WTC11 (cell line): Measurements from ENCODE around the gene GABRG3. TPM values are rescaled to one million over a fixed set of nuclear protein-coding genes. Genes with fewer than 3 reads are reported as not detected.

Source experiments
- ATAC-seq: fragments of 200-7000 bp; cut with Tn5 transposase; 2 replicates; pipeline ENCODE4 v1.10.0; 2021; ENCODE audit warnings: mild to moderate bottlenecking, moderate library complexity
- CTCF ChIA-PET: fragments of 300-600 bp; sonication (Branson Sonifier 250); formaldehyde crosslinking; loops from one replicate; lab custom pipeline; 2021; ENCODE audit warnings: antibody characterized with exemption; lab: Charles Lee
- POLR2A ChIA-PET: fragments of 350-600 bp; sonication (Branson Sonifier 250); formaldehyde crosslinking; loops from one replicate; lab custom pipeline; 2021; ENCODE audit warnings: antibody characterized with exemption; lab: Charles Lee
- DNase-seq: peaks from one replicate; pipeline ENCODE4 v3.0.0; 2021; ENCODE audit warnings: low spot score
- H3K27ac Mint-ChIP-seq: 2 replicates; pipeline ENCODE4 v1.8.0; 2021; ENCODE audit warnings: mixed read lengths
- H3K27me3 Mint-ChIP-seq: 2 replicates; pipeline ENCODE4 v1.8.0; 2021; ENCODE audit warnings: low read depth, mild to moderate bottlenecking, moderate library complexity, mixed read lengths
- H3K36me3 Mint-ChIP-seq: 2 replicates; pipeline ENCODE4 v1.8.0; 2021; ENCODE audit warnings: mixed read lengths
- H3K4me1 Mint-ChIP-seq: 2 replicates; pipeline ENCODE4 v1.8.0; 2022; ENCODE audit warnings: mixed read lengths
- H3K4me3 Mint-ChIP-seq: 2 replicates; pipeline ENCODE4 v1.8.0; 2021; ENCODE audit warnings: mild to moderate bottlenecking, moderate library complexity, mixed read lengths
- H3K9me3 Mint-ChIP-seq: 2 replicates; pipeline ENCODE4 v1.8.0; 2021; ENCODE audit warnings: mixed read lengths
- ATF6 ChIP-seq: sonication (generic); formaldehyde crosslinking; IDR thresholded peaks from 2 replicates; pipeline ENCODE4 v1.8.1; 2023; ENCODE audit warnings: mild to moderate bottlenecking, missing genetic modification reagents
- CBFB ChIP-seq: sonication (generic); formaldehyde crosslinking; IDR thresholded peaks from 2 replicates; pipeline ENCODE4 v1.8.1; 2022; ENCODE audit warnings: mild to moderate bottlenecking, low read depth, missing genetic modification reagents
- CREM ChIP-seq: sonication (generic); formaldehyde crosslinking; IDR thresholded peaks from 2 replicates; pipeline ENCODE4 v1.8.1; 2022; ENCODE audit warnings: mild to moderate bottlenecking, missing genetic modification reagents, moderate library complexity
- E2F4 ChIP-seq: sonication (generic); formaldehyde crosslinking; IDR thresholded peaks from 2 replicates; pipeline ENCODE4 v1.8.1; 2022; ENCODE audit warnings: low read depth, mild to moderate bottlenecking, moderate library complexity, missing genetic modification reagents, borderline replicate concordance
- ERG ChIP-seq: fragments of 250-450 bp; sonication (Bioruptor Pico); IDR thresholded peaks from 2 replicates; pipeline ENCODE4 v1.8.0; 2021; ENCODE audit warnings: mild to moderate bottlenecking
- ETV6 ChIP-seq: sonication (generic); formaldehyde crosslinking; IDR thresholded peaks from 2 replicates; pipeline ENCODE4 v1.8.1; 2022; ENCODE audit warnings: mild to moderate bottlenecking, missing genetic modification reagents
- HMGXB4 ChIP-seq: sonication (generic); formaldehyde crosslinking; IDR thresholded peaks from 2 replicates; pipeline ENCODE4 v1.8.1; 2023; ENCODE audit warnings: mild to moderate bottlenecking, moderate library complexity, missing genetic modification reagents
- IRF1 ChIP-seq: sonication (generic); formaldehyde crosslinking; IDR thresholded peaks from 2 replicates; pipeline ENCODE4 v1.8.0; 2023; ENCODE audit warnings: missing genetic modification reagents
- JAZF1 ChIP-seq: fragments of 250-450 bp; sonication (Bioruptor Pico); IDR thresholded peaks from 2 replicates; pipeline ENCODE4 v1.9.0; 2021; ENCODE audit warnings: moderate library complexity, mild to moderate bottlenecking, inconsistent platforms
- MXD4 ChIP-seq: fragments of 250-450 bp; sonication (Bioruptor Pico); IDR thresholded peaks from 2 replicates; pipeline ENCODE4 v1.8.0; 2021; ENCODE audit warnings: mild to moderate bottlenecking, moderate library complexity, borderline replicate concordance
- NFE2L1 ChIP-seq: sonication (generic); formaldehyde crosslinking; IDR thresholded peaks from 2 replicates; pipeline ENCODE4 v1.8.1; 2023; ENCODE audit warnings: missing genetic modification reagents
- TCF7 ChIP-seq: sonication (generic); formaldehyde crosslinking; IDR thresholded peaks from 2 replicates; pipeline ENCODE4 v1.8.0; 2022; ENCODE audit warnings: mild to moderate bottlenecking, low read depth, missing genetic modification reagents, moderate library complexity
- ZNF219 ChIP-seq: sonication (generic); formaldehyde crosslinking; IDR thresholded peaks from 2 replicates; pipeline ENCODE4 v1.8.0; 2023; ENCODE audit warnings: missing genetic modification reagents, mild to moderate bottlenecking, borderline replicate concordance
- ZNF317 ChIP-seq: sonication (generic); formaldehyde crosslinking; IDR thresholded peaks from 2 replicates; pipeline ENCODE4 v1.8.1; 2023; ENCODE audit warnings: low read depth, mild to moderate bottlenecking, moderate library complexity, missing genetic modification reagents, borderline replicate concordance
- ZNF425 ChIP-seq: fragments of 250-450 bp; sonication (Bioruptor Pico); conservative IDR thresholded peaks from 2 replicates; pipeline ENCODE4 v1.9.0; 2021; ENCODE audit warnings: mild to moderate bottlenecking
- total RNA-seq: library from RNA; stranded (reverse); gene quantifications from 3 replicates; pipeline ENCODE4 v1.2.3, GENCODE V29; 2021

Gene GABRG3
- total RNA-seq, 1 experiment from 2014 or later = 0.72 TPM

- TF ChIP-seq IRF1 (CRISPR knock-in tag) (no peak), JAZF1 (CRISPR knock-in tag) (no peak), CBFB (CRISPR knock-in tag) (no peak), TCF7 (CRISPR knock-in tag) (no peak), ZNF317 (no peak)
These were observed 71.7 kb downstream of the GABRG3 start (continued) for GRCh38 chr15:27042646-27043045.

GRCh38 chr15:27043770-27044169, 72.8 kb downstream of the GABRG3 start:
- no peaks in the 10 kb centered on the region for H3K27me3 Mint-ChIP-seq
- H3K9me3 Mint-ChIP-seq = no peaks in the 10 kb centered on the region
- TF ChIP-seq ZNF425 (CRISPR knock-in tag) (no peak), E2F4 (CRISPR knock-in tag) (no peak), ERG (CRISPR knock-in tag) (no peak), ZNF219 (no peak), MXD4 (CRISPR knock-in tag) (no peak), CREM (CRISPR knock-in tag) (no peak), NFE2L1 (no peak), TCF7 (CRISPR knock-in tag) (no peak), ATF6 (CRISPR knock-in tag) (no peak)
- TF ChIP-seq, all 79 proteins: peak for 0
- Mint-ChIP-seq H3K4me3 (no peak overlapping the region), H3K27ac (0 out of 2 replicates have a peak overlapping the region, but pooled peaks have one; percentile 45), H3K36me3 (no peaks in the 10 kb centered on the region), H3K4me1 (no peaks in the 10 kb centered on the region)
- no peak for ATAC-seq
- DNase-seq = no peak
- ChIA-PET CTCF (interaction anchor here (2.2 to 5.8 kb wide), 2 partner anchors 16 to 152 kb away, joined by 12 to 22 read pairs; no protein-coding TSS in a partner anchor), POLR2A (interaction anchor here (0.5 kb wide), 1 partner anchor 729 kb away, joined by 3 read pairs; no protein-coding TSS in a partner anchor)

- no peaks in the 10 kb centered on the region for H3K27me3 Mint-ChIP-seq
- no peak overlapping the region for H3K27ac Mint-ChIP-seq
- H3K4me1 Mint-ChIP-seq = no peaks in the 10 kb centered on the region
- no peaks in the 10 kb centered on the region for H3K36me3 Mint-ChIP-seq
- no peak for TF ChIP-seq HMGXB4
- TF ChIP-seq ETV6 (CRISPR knock-in tag) = no peak
- TF ChIP-seq, all 79 proteins: peak for 0
- ChIA-PET CTCF (interaction anchor here (5.8 to 6.4 kb wide), 2 partner anchors 14 to 154 kb away, joined by 22 to 29 read pairs; no protein-coding TSS in a partner anchor), POLR2A (no interaction called here)
- no peak for ATAC-seq
- DNase-seq = no peak
- Mint-ChIP-seq H3K9me3 (no peaks in the 10 kb centered on the region), H3K4me3 (no peak overlapping the region)
These were observed 74.8 kb downstream of the GABRG3 start for GRCh38 chr15:27045796-27046195.
